ENCODE data around the gene POU2AF1. TPM values are rescaled to one million over a fixed set of nuclear protein-coding genes. Genes with fewer than 3 reads are reported as not detected.
A peak's percentile ranks its signal among the peaks of the same experiment; 100 is the strongest.

Gene POU2AF1
- total RNA-seq, 2 experiments from 2014 or later: 2.9 to 7.4 TPM

GRCh38 chr11:111370902-111371578 lies 8.0 kb downstream of the POU2AF1 start:
- peak; percentile 55 for DNase-seq
- Mint-ChIP-seq H3K4me1 (peaks cover 22% of the 10 kb centered on the region), H3K4me3 (peak overlapping the region; percentile 19)

GRCh38 chr11:111370270-111370901 lies 8.7 kb downstream of the POU2AF1 start:
- Mint-ChIP-seq H3K4me1 (peaks cover 22% of the 10 kb centered on the region), H3K36me3 (peaks cover 5% of the 10 kb centered on the region), H3K9me3 (ENCODE audit: low read depth) (no peaks in the 10 kb centered on the region), H3K27me3 (peaks cover 10% of the 10 kb centered on the region), H3K4me3 (no peak overlapping the region), H3K27ac (no peak overlapping the region)
- DNase-seq (no peak), ATAC-seq (no peak)
- CTCF ChIA-PET: no interaction called here

More at GRCh38 chr11:111370902-111371578, 8.0 kb downstream of the POU2AF1 start:
- CTCF ChIA-PET: no interaction called here
- Mint-ChIP-seq H3K27me3 (peaks cover 10% of the 10 kb centered on the region), H3K9me3 (ENCODE audit: low read depth) (no peaks in the 10 kb centered on the region), H3K36me3 (peaks cover 5% of the 10 kb centered on the region), H3K27ac (peak overlapping the region; percentile 66)
- peak; percentile 67 for ATAC-seq

DNA sequence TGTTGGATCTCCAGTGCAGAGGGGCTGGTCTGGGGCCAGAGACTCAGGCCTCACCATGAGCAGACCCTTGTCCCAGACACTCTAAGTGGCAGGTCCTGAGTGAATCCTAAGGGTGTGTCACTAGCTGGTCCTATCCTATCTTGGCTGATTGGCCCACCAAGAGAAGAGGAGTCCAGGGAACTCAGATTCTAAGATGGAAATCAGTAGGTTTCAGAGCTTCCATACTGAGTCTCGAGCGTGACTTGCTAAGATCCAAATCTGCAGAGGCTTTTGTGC lies 10.9 kb downstream of the POU2AF1 start:
- Mint-ChIP-seq H3K27ac (no peak overlapping the region), H3K4me3 (no peak overlapping the region), H3K36me3 (peaks cover 5% of the 10 kb centered on the region), H3K4me1 (peaks cover 22% of the 10 kb centered on the region), H3K27me3 (peaks cover 9% of the 10 kb centered on the region), H3K9me3 (ENCODE audit: low read depth) (no peaks in the 10 kb centered on the region)
- no peak for ATAC-seq
- CTCF ChIA-PET: interaction anchor here (1.0 kb wide), 1 partner anchor 9 kb away, joined by 3 read pairs; no protein-coding TSS in a partner anchor
- DNase-seq: no peak

GRCh38 chr11:111367411-111368284 lies 11.4 kb downstream of the POU2AF1 start:
- no peaks in the 10 kb centered on the region for H3K9me3 Mint-ChIP-seq (ENCODE audit: low read depth)
- no peak for DNase-seq
- H3K27me3 Mint-ChIP-seq: peaks cover 6% of the 10 kb centered on the region
- CTCF ChIA-PET: interaction anchor here (1.0 kb wide), 1 partner anchor 9 kb away, joined by 3 read pairs; no protein-coding TSS in a partner anchor
- no peak for ATAC-seq
- H3K27ac Mint-ChIP-seq: no peak overlapping the region
- H3K36me3 Mint-ChIP-seq: peaks cover 5% of the 10 kb centered on the region
- H3K4me3 Mint-ChIP-seq: no peak overlapping the region
- peaks cover 18% of the 10 kb centered on the region for H3K4me1 Mint-ChIP-seq

GRCh38 chr11:111366560-111367410 lies 12.3 kb downstream of the POU2AF1 start:
- Mint-ChIP-seq H3K4me1 (peaks cover 13% of the 10 kb centered on the region), H3K4me3 (no peak overlapping the region), H3K27me3 (peaks cover 6% of the 10 kb centered on the region), H3K27ac (no peak overlapping the region), H3K36me3 (peaks cover 5% of the 10 kb centered on the region), H3K9me3 (ENCODE audit: low read depth) (no peaks in the 10 kb centered on the region)
- CTCF ChIA-PET: no interaction called here
- no peak for ATAC-seq
- no peak for DNase-seq

DNA sequence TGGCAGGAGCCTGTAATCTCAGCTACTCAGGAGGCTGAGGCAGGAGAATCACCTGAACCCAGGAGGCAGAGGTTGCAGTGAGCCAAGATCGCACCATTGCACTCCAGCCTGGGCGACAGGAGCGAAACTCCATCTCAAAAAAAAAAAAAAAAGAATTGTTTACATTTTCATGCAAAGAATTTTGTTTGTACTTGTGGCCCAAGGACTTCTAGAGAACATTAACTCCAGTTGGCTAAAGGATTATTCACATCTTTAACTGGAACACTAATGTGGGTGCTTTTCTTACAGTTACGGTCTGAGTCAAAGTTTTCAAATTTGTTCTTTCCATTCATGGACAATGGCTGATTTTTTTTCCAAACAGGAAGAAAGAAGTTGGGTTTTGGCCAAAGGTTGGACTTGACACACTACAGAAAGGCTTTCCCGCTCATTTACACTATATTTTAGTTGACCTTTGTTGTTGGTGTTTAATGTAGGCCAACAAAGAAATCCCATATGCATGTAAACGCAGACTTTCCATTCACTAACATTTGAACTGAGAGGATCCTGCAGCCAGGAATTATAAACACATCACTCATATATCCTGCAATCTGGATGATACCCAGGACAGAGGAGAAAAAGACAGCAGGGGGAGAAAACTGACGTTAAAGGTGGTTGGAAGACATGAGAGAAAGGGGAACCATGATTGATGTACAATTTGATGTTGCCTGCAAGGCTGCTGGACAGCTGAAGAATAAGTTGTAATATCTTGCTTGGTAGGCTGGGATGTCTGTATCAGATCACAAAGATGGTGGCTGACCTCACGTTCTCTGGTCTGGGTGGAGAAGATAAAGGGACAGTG lies 13.1 kb downstream of the POU2AF1 start:
- H3K27me3 Mint-ChIP-seq: peaks cover 4% of the 10 kb centered on the region
- no peak overlapping the region for H3K27ac Mint-ChIP-seq
- no peak overlapping the region for H3K4me3 Mint-ChIP-seq
- CTCF ChIA-PET: no interaction called here
- peaks cover 4% of the 10 kb centered on the region for H3K36me3 Mint-ChIP-seq
- DNase-seq (no peak), ATAC-seq (no peak)
- no peaks in the 10 kb centered on the region for H3K9me3 Mint-ChIP-seq (ENCODE audit: low read depth)
- peaks cover 4% of the 10 kb centered on the region for H3K4me1 Mint-ChIP-seq

GRCh38 chr11:111364503-111364902 lies 14.6 kb downstream of the POU2AF1 start:
- ATAC-seq (no peak), DNase-seq (no peak)
- Mint-ChIP-seq H3K9me3 (ENCODE audit: low read depth) (no peaks in the 10 kb centered on the region), H3K27ac (no peak overlapping the region), H3K4me3 (no peak overlapping the region), H3K27me3 (no peaks in the 10 kb centered on the region), H3K36me3 (peaks cover under 1% of the 10 kb centered on the region), H3K4me1 (no peaks in the 10 kb centered on the region)
- CTCF ChIA-PET: no interaction called here

- Mint-ChIP-seq H3K9me3 (ENCODE audit: low read depth) (no peaks in the 10 kb centered on the region), H3K27me3 (no peaks in the 10 kb centered on the region), H3K36me3 (no peaks in the 10 kb centered on the region), H3K27ac (no peak overlapping the region), H3K4me1 (no peaks in the 10 kb centered on the region), H3K4me3 (no peak overlapping the region)
- CTCF ChIA-PET: no interaction called here
- ATAC-seq: no peak
- DNase-seq: no peak
Measured at GRCh38 chr11:111363985-111364384, 15.1 kb downstream of the POU2AF1 start.

DNA sequence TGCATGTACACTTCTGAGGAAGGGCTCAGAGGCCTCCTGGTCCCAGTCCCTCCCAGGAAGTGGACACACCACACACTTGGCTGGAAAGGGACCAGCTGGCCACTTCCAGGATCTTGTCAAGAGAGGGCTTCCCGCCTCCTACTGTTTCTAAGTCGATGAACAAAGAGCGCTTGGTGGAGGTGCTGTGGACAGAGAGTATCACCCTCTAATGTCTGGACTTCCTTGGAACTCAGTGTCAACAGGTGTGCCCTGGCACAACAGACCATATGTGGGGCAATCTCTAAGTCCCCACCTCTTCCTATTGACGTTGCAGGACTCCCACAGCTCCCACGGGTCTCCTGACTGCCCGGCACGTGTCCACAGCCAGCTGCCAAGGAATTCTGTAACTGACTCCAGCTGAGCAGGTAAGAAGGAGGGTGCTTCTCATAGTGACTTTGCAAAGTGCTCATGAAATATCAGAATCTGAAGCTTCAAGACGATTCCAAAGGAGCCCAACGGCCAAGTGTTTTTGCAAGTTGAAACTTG lies 16.1 kb downstream of the POU2AF1 start:
- H3K27ac Mint-ChIP-seq: no peak overlapping the region
- no peaks in the 10 kb centered on the region for H3K4me1 Mint-ChIP-seq
- no peaks in the 10 kb centered on the region for H3K27me3 Mint-ChIP-seq
- no peaks in the 10 kb centered on the region for H3K36me3 Mint-ChIP-seq
- DNase-seq (no peak), ATAC-seq (no peak)
- no peak overlapping the region for H3K4me3 Mint-ChIP-seq
- H3K9me3 Mint-ChIP-seq (ENCODE audit: low read depth): no peaks in the 10 kb centered on the region
- CTCF ChIA-PET: no interaction called here

DNA sequence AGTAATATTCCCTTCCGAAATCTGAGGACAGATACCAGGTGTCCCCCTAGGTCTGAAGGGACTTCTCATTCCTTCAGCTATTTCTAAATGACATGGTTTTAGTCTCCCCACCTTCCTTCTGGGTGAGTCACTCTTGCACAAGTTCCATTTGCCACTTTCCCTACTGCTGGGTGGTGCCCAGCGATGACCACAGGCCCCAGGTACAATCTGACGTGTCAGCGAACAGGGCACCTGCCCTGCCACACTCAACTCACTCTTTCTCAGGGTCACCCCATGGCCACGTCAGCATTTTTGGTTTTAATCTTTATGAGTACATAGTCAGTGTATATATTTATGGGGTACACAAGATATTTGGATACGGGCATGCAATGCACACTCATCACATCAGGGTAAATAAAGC lies 17.2 kb downstream of the POU2AF1 start:
- no peak overlapping the region for H3K27ac Mint-ChIP-seq

GRCh38 chr11:111361052-111361801 lies 17.8 kb downstream of the POU2AF1 start:
- no peak overlapping the region for H3K27ac Mint-ChIP-seq
- H3K27me3 Mint-ChIP-seq: no peaks in the 10 kb centered on the region
- CTCF ChIA-PET: no interaction called here
- ATAC-seq (no peak), DNase-seq (no peak)
- H3K36me3 Mint-ChIP-seq: no peaks in the 10 kb centered on the region
- no peaks in the 10 kb centered on the region for H3K9me3 Mint-ChIP-seq (ENCODE audit: low read depth)
- H3K4me1 Mint-ChIP-seq: no peaks in the 10 kb centered on the region
- no peak overlapping the region for H3K4me3 Mint-ChIP-seq

More for the DNA sequence above, 17.2 kb downstream of the POU2AF1 start:
- H3K36me3 Mint-ChIP-seq: no peaks in the 10 kb centered on the region
- CTCF ChIA-PET: no interaction called here
- no peak for ATAC-seq
- H3K9me3 Mint-ChIP-seq (ENCODE audit: low read depth): no peaks in the 10 kb centered on the region
- no peaks in the 10 kb centered on the region for H3K4me1 Mint-ChIP-seq
- no peak overlapping the region for H3K4me3 Mint-ChIP-seq
- DNase-seq: no peak
- no peaks in the 10 kb centered on the region for H3K27me3 Mint-ChIP-seq
